GM13977 (cell line): ENCODE data around the gene AP4B1.

ENCODE experiments used
- DNase-seq: peaks from one replicate; pipeline ENCODE4 v3.0.0; 2012; ENCODE audit warnings: low spot score
- in situ Hi-C: fragments of 300-500 bp; cut with MboI; formaldehyde crosslinking; loops from one replicate; pipeline ENCODE4 v1.12.0; 2022; ENCODE audit warnings: low sequenced_read_pairs, low pct_unique_long_range_greater_than_20kb, mixed read lengths, inconsistent platforms; ENCODE audit not compliant: unreplicated experiment
- TF ChIP-seq, protein P1 (sequence below): IDR thresholded peaks from 2 replicates; pipeline ENCODE4 v1.5.1; 2012; ENCODE audit warnings: mild to moderate bottlenecking, control low read depth; ENCODE audit not compliant: insufficient read depth; ENCODE audit errors: extremely low read depth, missing control alignments

The AP4B1 gene

GRCh38 chr1:113876176-113876575 is 28.4 kb downstream of the AP4B1 start:
- in situ Hi-C loops, result no loop called here

GRCh38 chr1:113875714-113876113 is 28.9 kb downstream of the AP4B1 start:
- TF ChIP-seq, protein P1, sequence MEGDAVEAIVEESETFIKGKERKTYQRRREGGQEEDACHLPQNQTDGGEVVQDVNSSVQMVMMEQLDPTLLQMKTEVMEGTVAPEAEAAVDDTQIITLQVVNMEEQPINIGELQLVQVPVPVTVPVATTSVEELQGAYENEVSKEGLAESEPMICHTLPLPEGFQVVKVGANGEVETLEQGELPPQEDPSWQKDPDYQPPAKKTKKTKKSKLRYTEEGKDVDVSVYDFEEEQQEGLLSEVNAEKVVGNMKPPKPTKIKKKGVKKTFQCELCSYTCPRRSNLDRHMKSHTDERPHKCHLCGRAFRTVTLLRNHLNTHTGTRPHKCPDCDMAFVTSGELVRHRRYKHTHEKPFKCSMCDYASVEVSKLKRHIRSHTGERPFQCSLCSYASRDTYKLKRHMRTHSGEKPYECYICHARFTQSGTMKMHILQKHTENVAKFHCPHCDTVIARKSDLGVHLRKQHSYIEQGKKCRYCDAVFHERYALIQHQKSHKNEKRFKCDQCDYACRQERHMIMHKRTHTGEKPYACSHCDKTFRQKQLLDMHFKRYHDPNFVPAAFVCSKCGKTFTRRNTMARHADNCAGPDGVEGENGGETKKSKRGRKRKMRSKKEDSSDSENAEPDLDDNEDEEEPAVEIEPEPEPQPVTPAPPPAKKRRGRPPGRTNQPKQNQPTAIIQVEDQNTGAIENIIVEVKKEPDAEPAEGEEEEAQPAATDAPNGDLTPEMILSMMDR, result no peak
- DNase-seq, result no peak
- in situ Hi-C loops, result no loop called here

More at GRCh38 chr1:113876176-113876575, 28.4 kb downstream of the AP4B1 start:
- no peak for DNase-seq
- TF ChIP-seq, protein P1, result no peak

DNA sequence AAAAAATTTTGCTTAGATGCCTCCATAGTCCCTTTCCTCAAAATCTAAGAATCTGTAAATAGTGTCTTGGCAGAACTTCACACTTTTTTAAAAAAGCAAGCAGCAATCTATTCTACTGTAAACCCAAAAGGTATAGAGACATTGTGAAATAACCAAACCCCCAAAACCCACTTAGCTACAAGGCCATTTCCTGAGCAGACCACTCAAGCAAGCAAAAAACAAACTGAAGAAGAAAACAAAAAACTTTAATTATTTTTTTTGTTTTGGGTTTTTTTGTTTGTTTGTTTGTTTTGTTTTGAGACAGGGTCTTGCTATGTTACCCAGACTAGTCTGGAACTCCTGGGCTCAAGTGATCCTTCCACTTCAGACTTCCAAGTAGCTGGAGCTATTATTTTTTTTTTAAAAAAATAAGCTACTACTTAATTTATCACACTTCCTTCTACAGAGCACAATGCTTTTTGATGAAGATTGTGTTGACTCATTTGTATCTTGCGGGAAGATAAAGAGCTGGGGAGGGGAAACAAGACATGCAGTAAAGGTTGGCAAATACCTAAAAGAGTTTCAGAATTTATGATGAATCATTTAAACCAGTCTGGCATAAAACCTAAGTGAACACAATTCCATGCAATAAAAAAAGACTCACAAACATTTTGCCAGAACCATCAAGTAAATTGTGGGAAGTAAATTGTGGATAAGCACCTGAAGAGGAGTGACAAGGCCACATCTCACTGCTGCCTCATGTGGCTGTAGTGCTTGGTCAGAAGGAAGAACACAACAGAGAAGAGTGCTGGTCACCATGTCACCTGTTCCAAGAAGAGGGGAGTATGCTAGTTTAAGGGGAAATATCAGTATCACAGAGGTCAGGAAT is 30.4 kb downstream of the AP4B1 start:
- no peak for DNase-seq
- in situ Hi-C loops, result no loop called here
- TF ChIP-seq, protein P1, result peak; percentile 55

GRCh38 chr1:113872219-113872935 is 32.2 kb downstream of the AP4B1 start:
- in situ Hi-C loops, result no loop called here
- TF ChIP-seq, protein P1, result no peak
- DNase-seq, result no peak

DNA sequence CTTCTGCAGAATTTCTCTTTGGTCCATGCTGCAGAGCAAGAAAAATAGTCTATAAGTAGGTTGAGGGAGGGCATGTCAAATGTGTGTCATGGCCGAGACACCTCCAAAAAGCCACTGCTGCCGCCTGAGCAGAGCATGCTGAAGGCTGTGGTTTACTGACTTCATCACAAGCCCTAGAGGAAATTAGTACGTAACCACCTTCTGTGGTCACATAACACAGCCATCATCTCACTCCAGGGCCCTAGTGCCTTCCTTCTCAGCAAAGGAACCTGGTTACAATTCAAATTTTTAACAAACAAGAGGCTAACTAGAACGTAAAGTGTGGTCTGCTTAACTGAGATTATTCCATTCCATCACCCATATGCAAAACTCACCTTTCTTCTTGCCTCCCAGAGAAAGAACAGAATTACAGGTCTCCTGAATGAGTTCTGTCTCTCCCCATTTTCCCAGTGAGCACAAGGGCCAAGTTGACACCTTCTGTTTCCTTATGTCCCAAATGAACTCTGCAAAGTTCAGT is 32.9 kb downstream of the AP4B1 start, which contains the start of gene PTPN22:
Gene PTPN22, minus strand, starts transcription at position 116 of the 517 bp plus-strand sequence.
- peak; percentile 55 for DNase-seq
- in situ Hi-C loops, result no loop called here
- TF ChIP-seq, protein P1, result no peak

DNA sequence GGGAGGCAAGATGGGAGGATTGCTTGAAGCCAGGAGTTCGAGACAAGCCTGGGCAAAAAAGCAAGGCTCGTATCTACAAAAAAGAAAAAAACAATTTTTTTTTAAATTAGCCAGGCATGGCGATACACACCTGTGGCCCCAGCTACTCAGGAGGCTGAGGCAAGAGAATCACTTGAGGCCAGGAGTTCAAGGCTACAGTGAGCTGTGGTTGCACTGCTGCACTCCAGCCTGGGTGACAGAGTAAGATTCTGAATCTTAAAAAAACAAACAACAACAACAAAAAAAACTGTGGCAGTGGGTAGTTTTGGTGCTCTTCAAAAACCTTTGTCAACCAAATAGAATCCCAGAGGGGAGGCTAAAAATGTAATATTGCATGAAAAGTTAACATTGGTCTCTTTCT is 33.8 kb downstream of the AP4B1 start:
- in situ Hi-C loops, result no loop called here
- TF ChIP-seq, protein P1, result no peak
- no peak for DNase-seq
